ENCODE data around the gene HLA-A.
"Not testable (repeated sequence)": the region's sequence is repeated elsewhere in the genome, so short reads cannot be mapped to it uniquely, and the experiment has no call there.

The HLA-A gene

DNA sequence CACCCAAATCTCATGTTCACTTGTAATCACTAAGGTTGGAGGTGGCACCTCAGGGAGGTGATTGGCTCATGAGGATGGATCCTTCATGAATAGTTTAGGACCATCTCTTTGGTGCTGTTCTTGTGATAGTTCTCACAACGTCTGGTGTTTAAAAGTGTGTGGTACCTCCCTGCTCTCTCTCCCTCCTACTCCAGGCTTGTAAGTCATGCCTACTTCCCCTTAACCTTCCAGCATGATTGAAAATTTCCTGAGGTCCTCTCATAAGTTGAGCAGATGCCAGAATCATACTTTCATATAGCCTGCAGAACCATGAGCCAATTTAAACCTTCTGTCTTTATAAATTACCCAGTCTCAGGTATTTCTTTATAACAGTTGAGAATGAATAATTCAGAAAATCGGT lies 16.6 kb downstream of the HLA-A start:
- Histone ChIP-seq H3K79me2 (ENCODE audit: low read length) (no peaks in the 10 kb centered on the region), H3K27me3 (ENCODE audit: low read depth, low read length) (no peaks in the 10 kb centered on the region), H2AFZ (ENCODE audit: low read depth, low read length) (no peak overlapping the region), H3K4me1 (ENCODE audit: low read length) (peaks cover 22% of the 10 kb centered on the region), H3K27ac (ENCODE audit: low read length) (peak overlapping the region; percentile 58; the same call in 1 of the 2 replicates), H4K20me1 (ENCODE audit: insufficient read depth, low read length) (no peaks in the 10 kb centered on the region), H3K36me3 (replicated peaks; ENCODE audit: low read depth, low read length) (no peaks in the 10 kb centered on the region), H3K4me3 (ENCODE audit: low read length) (peak overlapping the region; percentile 39; the same call in 1 of the 2 replicates), H3K4me2 (ENCODE audit: low read length) (peak overlapping the region; percentile 77), H3K9ac (ENCODE audit: low read length) (no peak overlapping the region), H3K9me3 (ENCODE audit: insufficient read depth, low read length) (no peaks in the 10 kb centered on the region)
- TF ChIP-seq, protein P1, sequence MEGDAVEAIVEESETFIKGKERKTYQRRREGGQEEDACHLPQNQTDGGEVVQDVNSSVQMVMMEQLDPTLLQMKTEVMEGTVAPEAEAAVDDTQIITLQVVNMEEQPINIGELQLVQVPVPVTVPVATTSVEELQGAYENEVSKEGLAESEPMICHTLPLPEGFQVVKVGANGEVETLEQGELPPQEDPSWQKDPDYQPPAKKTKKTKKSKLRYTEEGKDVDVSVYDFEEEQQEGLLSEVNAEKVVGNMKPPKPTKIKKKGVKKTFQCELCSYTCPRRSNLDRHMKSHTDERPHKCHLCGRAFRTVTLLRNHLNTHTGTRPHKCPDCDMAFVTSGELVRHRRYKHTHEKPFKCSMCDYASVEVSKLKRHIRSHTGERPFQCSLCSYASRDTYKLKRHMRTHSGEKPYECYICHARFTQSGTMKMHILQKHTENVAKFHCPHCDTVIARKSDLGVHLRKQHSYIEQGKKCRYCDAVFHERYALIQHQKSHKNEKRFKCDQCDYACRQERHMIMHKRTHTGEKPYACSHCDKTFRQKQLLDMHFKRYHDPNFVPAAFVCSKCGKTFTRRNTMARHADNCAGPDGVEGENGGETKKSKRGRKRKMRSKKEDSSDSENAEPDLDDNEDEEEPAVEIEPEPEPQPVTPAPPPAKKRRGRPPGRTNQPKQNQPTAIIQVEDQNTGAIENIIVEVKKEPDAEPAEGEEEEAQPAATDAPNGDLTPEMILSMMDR (IDR thresholded peaks at IDR 0.05; ENCODE audit: low read depth, low read length), result no peak
- no peak for TF ChIP-seq EZH2phosphoT487 (IDR thresholded peaks at IDR 0.05; ENCODE audit: low read depth)

DNA sequence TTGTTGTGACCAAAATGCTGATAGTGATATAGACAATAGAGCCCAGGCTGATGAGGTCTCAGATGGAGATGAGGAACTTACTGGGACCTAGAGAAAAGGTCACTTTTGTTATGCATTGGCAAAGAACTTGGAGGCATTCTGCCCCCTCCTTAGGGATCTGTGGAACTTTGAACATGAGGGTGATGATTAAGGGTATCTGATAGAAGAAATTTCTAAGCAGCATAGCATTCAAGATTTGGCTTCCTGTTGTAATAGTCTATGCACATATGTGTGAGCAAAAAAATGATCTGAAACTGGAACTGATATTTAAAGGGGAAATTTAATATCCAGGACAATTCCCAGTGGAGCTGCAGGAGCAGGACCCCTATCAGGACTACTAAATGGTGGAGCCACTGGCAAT lies 17.1 kb downstream of the HLA-A start:
- H4K20me1 ChIP-seq (ENCODE audit: insufficient read depth, low read length), result no peaks in the 10 kb centered on the region
- H3K79me2 ChIP-seq (ENCODE audit: low read length), result no peaks in the 10 kb centered on the region
- no peak overlapping the region; the same call in 1 of the 2 replicates for H3K9ac ChIP-seq (ENCODE audit: low read length)
- H3K9me3 ChIP-seq (ENCODE audit: insufficient read depth, low read length), result no peaks in the 10 kb centered on the region
- H3K36me3 ChIP-seq (replicated peaks; ENCODE audit: low read depth, low read length), result no peaks in the 10 kb centered on the region
- H3K27ac ChIP-seq (ENCODE audit: low read length), result peak overlapping the region; percentile 58
- peak overlapping the region; percentile 77 for H3K4me2 ChIP-seq (ENCODE audit: low read length)
- H2AFZ ChIP-seq (ENCODE audit: low read depth, low read length), result no peak overlapping the region
- TF ChIP-seq, protein P1 (IDR thresholded peaks at IDR 0.05; ENCODE audit: low read depth, low read length), result no peak
- TF ChIP-seq EZH2phosphoT487 (IDR thresholded peaks at IDR 0.05; ENCODE audit: low read depth), result no peak
- peaks cover 26% of the 10 kb centered on the region for H3K4me1 ChIP-seq (ENCODE audit: low read length)
- peak overlapping the region; percentile 39 for H3K4me3 ChIP-seq (ENCODE audit: low read length)
- no peaks in the 10 kb centered on the region for H3K27me3 ChIP-seq (ENCODE audit: low read depth, low read length)

DNA sequence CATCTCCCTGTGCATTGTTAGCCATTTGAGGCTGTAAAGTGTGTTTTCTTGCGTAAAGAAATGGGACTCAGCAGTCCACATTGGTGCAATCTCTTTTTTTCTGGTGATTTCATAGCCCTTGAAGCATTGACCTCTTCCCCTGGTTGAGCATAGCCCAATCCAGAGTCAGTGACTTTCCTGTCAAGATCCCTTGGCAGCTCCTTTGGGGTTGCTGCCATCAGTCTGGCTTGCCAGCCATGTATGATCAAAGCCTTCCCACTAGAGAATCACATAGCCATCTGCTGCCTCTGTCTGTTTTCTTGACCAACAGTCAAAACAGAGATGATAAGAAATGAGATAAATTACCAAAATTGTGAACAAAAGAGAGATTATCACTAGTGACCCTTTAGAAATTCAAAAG lies 19.6 kb downstream of the HLA-A start:
- Histone ChIP-seq H3K4me3 (ENCODE audit: low read length) (no peak overlapping the region), H3K9ac (ENCODE audit: low read length) (no peak overlapping the region), H2AFZ (ENCODE audit: low read depth, low read length) (no peak overlapping the region), H4K20me1 (ENCODE audit: insufficient read depth, low read length) (no peaks in the 10 kb centered on the region), H3K27me3 (ENCODE audit: low read depth, low read length) (no peaks in the 10 kb centered on the region), H3K4me2 (ENCODE audit: low read length) (no peak overlapping the region), H3K4me1 (ENCODE audit: low read length) (peaks cover 49% of the 10 kb centered on the region), H3K9me3 (ENCODE audit: insufficient read depth, low read length) (no peaks in the 10 kb centered on the region), H3K27ac (ENCODE audit: low read length) (no peak overlapping the region), H3K79me2 (ENCODE audit: low read length) (no peaks in the 10 kb centered on the region), H3K36me3 (replicated peaks; ENCODE audit: low read depth, low read length) (no peaks in the 10 kb centered on the region)
- TF ChIP-seq, protein P1 (IDR thresholded peaks at IDR 0.05; ENCODE audit: low read depth, low read length), result no peak
- no peak for TF ChIP-seq EZH2phosphoT487 (IDR thresholded peaks at IDR 0.05; ENCODE audit: low read depth)

DNA sequence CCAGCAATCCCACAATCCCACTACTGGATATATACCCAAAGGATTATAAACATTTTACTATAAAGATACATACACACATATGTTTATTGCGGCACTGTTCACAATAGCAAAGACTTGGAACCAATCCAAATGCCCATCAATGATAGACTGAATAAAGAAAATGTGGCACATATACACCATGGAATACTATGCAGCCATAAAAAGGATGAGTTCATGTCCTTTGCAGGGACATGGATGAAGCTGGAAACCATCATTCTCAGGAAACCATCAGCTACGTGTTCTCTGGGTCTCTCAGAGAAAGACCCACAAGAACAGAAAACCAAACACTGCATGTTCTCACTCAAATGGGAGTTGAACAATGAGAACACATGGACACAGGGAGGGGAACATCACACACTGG lies 21.4 kb downstream of the HLA-A start:
- not testable (repeated sequence) for H2AFZ ChIP-seq (ENCODE audit: low read depth, low read length); H4K20me1 ChIP-seq (ENCODE audit: insufficient read depth, low read length); H3K27me3 ChIP-seq (ENCODE audit: low read depth, low read length); H3K79me2 ChIP-seq (ENCODE audit: low read length); H3K4me2 ChIP-seq (ENCODE audit: low read length); H3K9ac ChIP-seq (ENCODE audit: low read length); H3K27ac ChIP-seq (ENCODE audit: low read length); H3K36me3 ChIP-seq (replicated peaks; ENCODE audit: low read depth, low read length); H3K9me3 ChIP-seq (ENCODE audit: insufficient read depth, low read length); H3K4me3 ChIP-seq (ENCODE audit: low read length)
- H3K4me1 ChIP-seq (ENCODE audit: low read length), result peaks cover 54% of the 10 kb centered on the region

DNA sequence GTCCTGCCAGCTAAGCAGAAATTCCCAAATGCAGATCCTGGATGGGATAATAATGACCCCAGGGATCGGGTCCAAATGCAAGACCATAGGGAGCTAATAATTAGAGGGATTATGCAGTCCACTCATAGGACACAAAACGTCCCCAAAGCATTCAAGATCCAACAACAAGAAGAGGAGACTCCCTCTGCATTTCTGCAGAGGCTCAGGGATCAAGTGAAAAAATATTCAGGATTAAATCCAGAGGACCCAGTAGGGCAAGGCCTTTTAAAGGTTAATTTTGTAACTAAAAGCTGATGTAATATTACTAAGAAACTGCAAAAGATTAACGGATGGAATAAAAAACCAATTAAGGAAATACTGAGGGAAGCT lies 22.2 kb downstream of the HLA-A start:
- peaks cover 46% of the 10 kb centered on the region for H3K4me1 ChIP-seq (ENCODE audit: low read length)
- H3K9ac ChIP-seq (ENCODE audit: low read length), result peak overlapping the region; percentile 68
- no peaks in the 10 kb centered on the region for H3K79me2 ChIP-seq (ENCODE audit: low read length)
- H3K27me3 ChIP-seq (ENCODE audit: low read depth, low read length), result no peaks in the 10 kb centered on the region
- H3K9me3 ChIP-seq (ENCODE audit: insufficient read depth, low read length), result no peaks in the 10 kb centered on the region
- no peak for TF ChIP-seq EZH2phosphoT487 (IDR thresholded peaks at IDR 0.05; ENCODE audit: low read depth)
- TF ChIP-seq, protein P1 (IDR thresholded peaks at IDR 0.05; ENCODE audit: low read depth, low read length), result no peak
- no peak overlapping the region for H2AFZ ChIP-seq (ENCODE audit: low read depth, low read length)
- H3K4me3 ChIP-seq (ENCODE audit: low read length), result peak overlapping the region; percentile 46
- peak overlapping the region; percentile 98 for H3K4me2 ChIP-seq (ENCODE audit: low read length)
- no peaks in the 10 kb centered on the region for H4K20me1 ChIP-seq (ENCODE audit: insufficient read depth, low read length)
- H3K36me3 ChIP-seq (replicated peaks; ENCODE audit: low read depth, low read length), result no peaks in the 10 kb centered on the region
- H3K27ac ChIP-seq (ENCODE audit: low read length), result peak overlapping the region; percentile 96
